ENCODE data around the gene CTRL.
A peak's percentile ranks its signal among the peaks of the same experiment; 100 is the strongest.

Gene CTRL

GRCh38 chr16:67968400-67969253 is 37.0 kb upstream of the CTRL start, which contains the start of gene SLC12A4 (continued):
- TF ChIP-seq KLF9 (tag by site-specific recombination; IDR thresholded peaks at IDR 0.05; ENCODE audit: low read depth), result peak; percentile 87
- no peak for TF ChIP-seq ZNF366 (tag by site-specific recombination; conservative IDR thresholded peaks at IDR 0.05)
- peak; percentile 62 for TF ChIP-seq KLF16 (tag by site-specific recombination; IDR thresholded peaks at IDR 0.05)
- no peak for TF ChIP-seq ZNF792 (tag by site-specific recombination; IDR thresholded peaks at IDR 0.05)
- TF ChIP-seq ZNF155 (tag by site-specific recombination; IDR thresholded peaks at IDR 0.05), result no peak
- no peak for TF ChIP-seq ZNF140 (tag by site-specific recombination; IDR thresholded peaks at IDR 0.05)
- no peak for TF ChIP-seq ZNF391 (tag by site-specific recombination; IDR thresholded peaks at IDR 0.05; ENCODE audit: borderline replicate concordance, low read depth)
- TF ChIP-seq, protein P1, sequence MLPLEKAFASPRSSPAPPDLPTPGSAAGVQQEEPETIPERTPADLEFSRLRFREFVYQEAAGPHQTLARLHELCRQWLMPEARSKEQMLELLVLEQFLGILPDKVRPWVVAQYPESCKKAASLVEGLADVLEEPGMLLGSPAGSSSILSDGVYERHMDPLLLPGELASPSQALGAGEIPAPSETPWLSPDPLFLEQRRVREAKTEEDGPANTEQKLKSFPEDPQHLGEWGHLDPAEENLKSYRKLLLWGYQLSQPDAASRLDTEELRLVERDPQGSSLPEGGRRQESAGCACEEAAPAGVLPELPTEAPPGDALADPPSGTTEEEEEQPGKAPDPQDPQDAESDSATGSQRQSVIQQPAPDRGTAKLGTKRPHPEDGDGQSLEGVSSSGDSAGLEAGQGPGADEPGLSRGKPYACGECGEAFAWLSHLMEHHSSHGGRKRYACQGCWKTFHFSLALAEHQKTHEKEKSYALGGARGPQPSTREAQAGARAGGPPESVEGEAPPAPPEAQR (tag by site-specific recombination; IDR thresholded peaks at IDR 0.05), result no peak
- peak; percentile 95 for TF ChIP-seq SP3 (tag by site-specific recombination; IDR thresholded peaks at IDR 0.05)
- 0 out of 2 replicates have a peak, but pooled peaks have one; percentile 16 for TF ChIP-seq ZBTB1 (tag by site-specific recombination; IDR thresholded peaks at IDR 0.05)
- TF ChIP-seq GLIS1 (tag by site-specific recombination; IDR thresholded peaks at IDR 0.05), result peak; percentile 61
- peak; percentile 51; the same call in 1 of the 2 replicates for TF ChIP-seq ZIC2 (tag by site-specific recombination; IDR thresholded peaks at IDR 0.05)
- peak; percentile 64 for TF ChIP-seq ZXDB (tag by site-specific recombination; IDR thresholded peaks at IDR 0.05)
- TF ChIP-seq BCL11B (tag by site-specific recombination; IDR thresholded peaks at IDR 0.05; ENCODE audit: low read depth), result no peak
- no peak for TF ChIP-seq ZNF423 (tag by site-specific recombination; IDR thresholded peaks at IDR 0.05)
- TF ChIP-seq ZFP69B (tag by site-specific recombination; IDR thresholded peaks at IDR 0.05), result 0 out of 2 replicates have a peak, but pooled peaks have one; percentile 17
- 0 out of 2 replicates have a peak, but pooled peaks have one; percentile 33 for TF ChIP-seq ZEB2 (tag by site-specific recombination; IDR thresholded peaks at IDR 0.05)
- TF ChIP-seq GLIS2 (tag by site-specific recombination; IDR thresholded peaks at IDR 0.05), result peak; percentile 41; the same call in 1 of the 2 replicates
- no peak for TF ChIP-seq ZNF501 (tag by site-specific recombination; IDR thresholded peaks at IDR 0.05)
- TF ChIP-seq ZNF837 (tag by site-specific recombination; IDR thresholded peaks at IDR 0.05), result no peak
- TF ChIP-seq, protein P2, sequence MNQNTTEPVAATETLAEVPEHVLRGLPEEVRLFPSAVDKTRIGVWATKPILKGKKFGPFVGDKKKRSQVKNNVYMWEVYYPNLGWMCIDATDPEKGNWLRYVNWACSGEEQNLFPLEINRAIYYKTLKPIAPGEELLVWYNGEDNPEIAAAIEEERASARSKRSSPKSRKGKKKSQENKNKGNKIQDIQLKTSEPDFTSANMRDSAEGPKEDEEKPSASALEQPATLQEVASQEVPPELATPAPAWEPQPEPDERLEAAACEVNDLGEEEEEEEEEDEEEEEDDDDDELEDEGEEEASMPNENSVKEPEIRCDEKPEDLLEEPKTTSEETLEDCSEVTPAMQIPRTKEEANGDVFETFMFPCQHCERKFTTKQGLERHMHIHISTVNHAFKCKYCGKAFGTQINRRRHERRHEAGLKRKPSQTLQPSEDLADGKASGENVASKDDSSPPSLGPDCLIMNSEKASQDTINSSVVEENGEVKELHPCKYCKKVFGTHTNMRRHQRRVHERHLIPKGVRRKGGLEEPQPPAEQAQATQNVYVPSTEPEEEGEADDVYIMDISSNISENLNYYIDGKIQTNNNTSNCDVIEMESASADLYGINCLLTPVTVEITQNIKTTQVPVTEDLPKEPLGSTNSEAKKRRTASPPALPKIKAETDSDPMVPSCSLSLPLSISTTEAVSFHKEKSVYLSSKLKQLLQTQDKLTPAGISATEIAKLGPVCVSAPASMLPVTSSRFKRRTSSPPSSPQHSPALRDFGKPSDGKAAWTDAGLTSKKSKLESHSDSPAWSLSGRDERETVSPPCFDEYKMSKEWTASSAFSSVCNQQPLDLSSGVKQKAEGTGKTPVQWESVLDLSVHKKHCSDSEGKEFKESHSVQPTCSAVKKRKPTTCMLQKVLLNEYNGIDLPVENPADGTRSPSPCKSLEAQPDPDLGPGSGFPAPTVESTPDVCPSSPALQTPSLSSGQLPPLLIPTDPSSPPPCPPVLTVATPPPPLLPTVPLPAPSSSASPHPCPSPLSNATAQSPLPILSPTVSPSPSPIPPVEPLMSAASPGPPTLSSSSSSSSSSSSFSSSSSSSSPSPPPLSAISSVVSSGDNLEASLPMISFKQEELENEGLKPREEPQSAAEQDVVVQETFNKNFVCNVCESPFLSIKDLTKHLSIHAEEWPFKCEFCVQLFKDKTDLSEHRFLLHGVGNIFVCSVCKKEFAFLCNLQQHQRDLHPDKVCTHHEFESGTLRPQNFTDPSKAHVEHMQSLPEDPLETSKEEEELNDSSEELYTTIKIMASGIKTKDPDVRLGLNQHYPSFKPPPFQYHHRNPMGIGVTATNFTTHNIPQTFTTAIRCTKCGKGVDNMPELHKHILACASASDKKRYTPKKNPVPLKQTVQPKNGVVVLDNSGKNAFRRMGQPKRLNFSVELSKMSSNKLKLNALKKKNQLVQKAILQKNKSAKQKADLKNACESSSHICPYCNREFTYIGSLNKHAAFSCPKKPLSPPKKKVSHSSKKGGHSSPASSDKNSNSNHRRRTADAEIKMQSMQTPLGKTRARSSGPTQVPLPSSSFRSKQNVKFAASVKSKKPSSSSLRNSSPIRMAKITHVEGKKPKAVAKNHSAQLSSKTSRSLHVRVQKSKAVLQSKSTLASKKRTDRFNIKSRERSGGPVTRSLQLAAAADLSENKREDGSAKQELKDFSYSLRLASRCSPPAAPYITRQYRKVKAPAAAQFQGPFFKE (tag by site-specific recombination; IDR thresholded peaks at IDR 0.05; ENCODE audit: borderline replicate concordance), result peak; percentile 37; the same call in 1 of the 2 replicates
- TF ChIP-seq ZNF768 (tag by site-specific recombination; IDR thresholded peaks at IDR 0.05), result peak; percentile 100
- no peak for TF ChIP-seq ZNF600 (tag by site-specific recombination; IDR thresholded peaks at IDR 0.05)

Measured in HEK293 (cell line).